Stimulated activated CD8-positive, alpha-beta memory T cell treated with anti-CD3 and anti-CD28 coated beads, Interleukin-12 subunit alpha, Interleukin-12 subunit beta, amount 100 ng/mL, for 1 hour (primary cell): ENCODE results near the gene SH2D3A.

Experiments used
- DNase-seq: peaks from one replicate; pipeline ENCODE4 v3.0.0-alpha.2; 2020; ENCODE audit warnings: low read depth

Gene SH2D3A

GRCh38 chr19:6737873-6738786 lies 29.1 kb downstream of the SH2D3A start:
- DNase-seq, result peak; percentile 55

GRCh38 chr19:6737284-6737872 lies 29.9 kb downstream of the SH2D3A start, which contains the start of gene GPR108:
Gene GPR108, minus strand, starts transcription at chr19:6737580. Its CDS starts 4 bp downstream, at chr19:6737576.
- DNase-seq, result peak; percentile 99

GRCh38 chr19:6736917-6737283 lies 30.3 kb downstream of the SH2D3A start:
- no peak for DNase-seq

GRCh38 chr19:6736169-6736916 lies 30.9 kb downstream of the SH2D3A start:
- no peak for DNase-seq

GRCh38 chr19:6735181-6735911 lies 31.9 kb downstream of the SH2D3A start:
- no peak for DNase-seq

GRCh38 chr19:6734096-6734696 lies 33.0 kb downstream of the SH2D3A start:
- DNase-seq, result no peak

GRCh38 chr19:6733338-6734095 lies 33.7 kb downstream of the SH2D3A start:
- DNase-seq, result no peak

- no peak for DNase-seq
These were observed 34.4 kb downstream of the SH2D3A start for GRCh38 chr19:6732803-6733337.

- DNase-seq, result no peak
These were observed 35.4 kb downstream of the SH2D3A start for GRCh38 chr19:6731822-6732221.

- no peak for DNase-seq
These were observed 36.1 kb downstream of the SH2D3A start for GRCh38 chr19:6730941-6731670.

- DNase-seq, result no peak
These were observed 37.0 kb downstream of the SH2D3A start for GRCh38 chr19:6730153-6730804.

GRCh38 chr19:6729573-6730152 lies 37.6 kb downstream of the SH2D3A start:
- DNase-seq, result no peak

- DNase-seq, result no peak
These were observed 38.9 kb downstream of the SH2D3A start for GRCh38 chr19:6728346-6728745.

- DNase-seq, result no peak
These were observed 41.6 kb downstream of the SH2D3A start for GRCh38 chr19:6725513-6726231.

GRCh38 chr19:6724631-6725492 lies 42.4 kb downstream of the SH2D3A start:
- no peak for DNase-seq

GRCh38 chr19:6723738-6724137 lies 43.5 kb downstream of the SH2D3A start:
- no peak for DNase-seq

GRCh38 chr19:6723108-6723618 lies 44.1 kb downstream of the SH2D3A start:
- DNase-seq, result no peak
